ENCODE results near the gene SGO2.
"Not testable (repeated sequence)": the region's sequence is repeated elsewhere in the genome, so short reads cannot be mapped to it uniquely, and the experiment has no call there.

SGO2 gene

DNA sequence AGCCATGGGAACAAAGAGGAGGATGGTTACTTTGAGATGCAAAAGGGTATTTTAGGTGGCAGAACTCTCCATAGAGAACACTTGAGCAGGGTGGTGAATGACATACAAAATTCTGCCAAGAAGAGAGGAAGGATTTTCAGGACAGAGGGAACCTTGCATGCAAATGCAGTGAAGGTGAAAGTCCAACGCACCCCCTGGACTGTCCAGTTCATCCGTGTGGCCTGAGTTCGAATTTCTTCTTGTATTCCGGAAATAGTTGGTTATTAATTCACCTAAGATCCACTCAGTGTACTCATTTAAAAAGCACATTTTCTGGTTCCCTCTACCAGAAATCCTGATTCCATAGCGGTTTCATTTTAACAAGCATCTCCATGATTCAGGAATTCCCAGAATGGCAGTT lies 65.3 kb downstream of the SGO2 start:
- in situ Hi-C loops (cut with MboI; ENCODE audit: low sequenced_read_pairs), result no loop called here

DNA sequence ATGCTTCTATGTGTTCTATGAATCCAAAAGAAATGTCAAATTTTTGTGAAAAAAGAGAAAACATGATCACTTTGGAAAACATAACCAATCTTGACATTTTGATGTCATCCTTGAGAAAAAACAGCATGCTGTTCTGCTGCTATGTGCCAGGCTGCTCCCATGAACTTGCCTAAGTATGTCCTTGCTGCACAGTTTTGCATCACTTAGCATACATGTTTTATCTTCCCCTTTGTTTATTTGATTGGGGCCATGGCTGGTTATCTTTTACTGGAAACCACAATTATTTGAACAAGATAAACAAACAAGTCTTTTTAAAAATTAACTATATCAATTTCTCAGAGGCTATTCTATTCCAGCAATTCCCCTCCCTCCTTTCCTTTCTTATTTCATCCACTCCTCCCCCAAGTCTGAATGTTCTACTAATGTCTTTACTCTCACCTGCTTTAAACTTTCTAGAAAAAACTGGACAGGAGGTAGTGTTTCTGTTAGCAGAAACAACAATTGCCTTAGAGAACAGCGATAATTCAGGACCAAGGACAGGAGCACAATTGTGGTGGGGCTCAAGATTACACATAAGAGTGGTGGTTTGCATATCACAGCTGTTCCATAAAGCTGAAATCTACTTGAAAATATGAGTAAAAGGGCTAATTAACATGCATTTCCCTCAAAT lies 66.5 kb downstream of the SGO2 start:
- in situ Hi-C loops (cut with MboI; ENCODE audit: low sequenced_read_pairs), result no loop called here

DNA sequence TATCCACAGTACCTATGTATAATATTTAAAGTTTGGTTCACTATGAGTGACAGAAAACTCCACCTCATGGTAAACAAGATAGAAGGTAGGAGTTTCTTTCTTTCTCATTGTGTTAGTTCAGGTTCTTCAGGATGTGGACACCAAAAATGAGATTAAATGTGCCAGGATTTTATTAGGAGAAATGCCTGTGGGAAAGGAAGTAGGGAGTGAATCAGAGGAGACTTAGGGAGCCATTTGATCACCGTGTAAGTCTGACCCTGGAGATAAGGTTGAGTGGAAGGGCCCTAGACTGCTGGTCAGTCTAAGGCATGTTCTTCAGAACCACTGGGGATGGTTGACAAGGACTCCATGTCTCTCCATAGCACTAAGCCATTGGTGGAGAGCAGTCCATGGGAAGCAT lies 67.9 kb downstream of the SGO2 start:
- in situ Hi-C loops (cut with MboI; ENCODE audit: low sequenced_read_pairs), result no loop called here

DNA sequence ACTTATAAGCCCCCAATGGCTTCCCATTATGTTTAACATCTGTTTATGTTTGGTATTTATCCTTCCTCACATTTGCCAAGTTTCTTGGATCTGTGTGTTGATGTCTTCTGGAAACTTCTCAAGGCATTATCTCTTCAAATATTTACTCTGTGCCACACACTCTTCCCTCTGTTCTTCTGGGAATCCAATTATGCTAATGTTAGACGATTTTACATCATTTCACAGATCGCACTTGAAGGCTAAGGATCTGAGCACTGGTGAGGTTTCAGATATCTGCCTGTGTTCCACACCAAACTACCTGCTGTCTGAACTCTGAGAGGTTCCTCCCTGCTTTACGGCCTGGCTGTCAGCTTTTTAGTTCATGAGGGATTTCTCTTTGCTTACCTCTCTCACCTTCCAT lies 69.9 kb downstream of the SGO2 start:
- in situ Hi-C loops (cut with MboI; ENCODE audit: low sequenced_read_pairs), result no loop called here

DNA sequence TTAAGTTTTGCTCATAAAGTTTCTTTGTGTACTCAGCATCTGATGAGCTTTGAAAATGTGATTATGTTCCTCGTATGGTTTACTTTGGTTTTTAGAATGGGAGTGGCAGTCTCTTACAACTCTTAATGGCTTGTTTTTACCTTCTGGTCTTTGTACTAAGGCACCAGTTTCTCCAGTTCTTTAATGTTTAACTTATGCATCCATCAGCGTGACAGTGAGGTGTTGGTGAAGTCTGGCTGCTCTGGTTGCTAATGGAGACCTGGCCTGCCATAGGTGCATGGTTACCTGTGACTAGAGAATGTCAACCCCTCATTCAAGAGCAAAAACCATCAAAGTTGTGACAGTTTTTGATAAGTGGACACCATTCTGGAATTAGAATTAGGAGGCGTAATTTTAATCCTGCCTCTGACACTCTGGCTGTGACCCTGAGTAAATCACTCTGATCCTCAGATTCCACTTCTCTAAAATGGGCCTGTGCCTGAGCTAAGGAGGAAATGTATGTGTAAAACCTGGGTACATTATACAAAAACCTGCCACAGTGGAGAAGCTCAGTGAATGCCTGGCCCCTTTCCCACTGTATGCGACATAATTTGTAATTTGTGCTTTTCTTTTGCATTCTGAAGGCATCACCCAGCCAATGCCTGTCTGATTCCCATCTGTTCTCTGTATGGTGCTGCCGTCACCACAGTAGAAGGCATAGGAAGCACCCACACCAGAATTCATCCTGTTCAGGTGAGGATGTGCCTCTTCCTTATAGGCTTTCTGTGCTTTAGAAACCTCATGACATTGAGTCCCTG lies 71.0 kb downstream of the SGO2 start:
- in situ Hi-C loops (cut with MboI; ENCODE audit: low sequenced_read_pairs), result no loop called here

DNA sequence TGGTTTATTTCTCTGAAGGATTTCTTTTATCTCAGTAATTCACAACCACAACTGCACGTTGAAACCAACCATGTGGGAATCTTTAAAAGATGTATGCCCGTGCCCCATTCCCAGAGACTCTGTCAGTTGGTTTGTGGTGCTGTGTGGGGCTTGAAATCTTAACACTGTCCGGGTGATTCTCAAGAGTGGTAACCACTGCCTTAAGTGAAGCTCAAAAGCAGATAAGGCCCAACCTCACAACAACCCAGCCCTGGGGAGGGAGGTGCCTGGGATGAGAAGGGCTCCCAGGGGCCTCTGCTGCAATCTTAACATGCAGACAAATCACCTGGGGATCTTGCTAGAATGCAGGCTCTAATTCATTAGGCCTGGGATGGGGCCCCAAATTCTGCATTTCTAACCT lies 73.2 kb downstream of the SGO2 start:
- in situ Hi-C loops (cut with MboI; ENCODE audit: low sequenced_read_pairs), result no loop called here

DNA sequence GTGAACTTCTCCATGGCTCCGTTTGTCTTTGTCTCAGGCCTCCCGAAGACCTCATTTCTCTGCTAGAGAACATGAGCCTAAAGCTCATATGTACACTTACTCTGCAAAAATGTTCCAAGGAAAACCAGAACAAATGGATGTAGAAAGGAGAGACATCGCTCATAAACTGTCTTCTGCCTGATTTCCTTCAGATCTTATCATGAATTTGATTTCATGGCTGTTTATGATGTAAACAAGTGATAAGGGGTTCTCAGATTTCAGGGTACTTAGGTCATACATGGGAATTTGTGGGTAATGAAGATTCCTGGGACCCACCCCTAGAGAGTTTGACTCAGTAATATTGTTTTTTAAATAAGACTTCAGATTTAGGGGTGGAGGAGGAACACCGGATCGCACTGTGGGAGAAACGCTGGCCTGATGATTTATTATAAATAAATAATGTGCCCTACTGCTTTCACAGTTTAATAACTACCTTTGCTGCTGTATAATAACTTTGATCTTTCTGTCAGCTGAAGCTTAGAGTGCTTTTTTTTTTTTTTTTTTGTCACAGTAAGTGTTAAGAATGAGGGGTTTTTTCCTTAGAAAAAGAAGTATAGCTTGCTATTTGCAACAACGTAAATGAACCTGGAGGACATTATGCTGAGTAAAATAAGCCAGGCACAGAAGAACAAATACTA lies 74.7 kb downstream of the SGO2 start:
- in situ Hi-C loops (cut with MboI; ENCODE audit: low sequenced_read_pairs), result no loop called here

DNA sequence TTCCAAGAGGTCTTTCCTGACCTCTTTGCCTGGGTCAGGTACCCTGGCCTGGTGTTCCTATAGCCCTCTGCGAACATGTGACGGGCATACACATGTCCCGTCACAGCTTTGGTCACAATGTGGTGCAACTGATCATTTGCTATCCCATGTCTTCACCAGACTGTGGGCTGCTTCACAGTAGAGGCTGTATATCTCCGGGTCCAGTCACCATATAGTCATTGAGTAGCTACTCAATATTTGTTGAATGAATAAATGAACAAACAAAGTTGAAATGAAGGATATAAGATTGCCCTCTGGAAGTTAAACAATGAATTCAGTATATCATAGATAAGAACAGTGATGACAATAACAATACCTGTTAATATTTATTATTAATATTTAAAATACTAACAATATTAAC lies 76.6 kb downstream of the SGO2 start:
- in situ Hi-C loops (cut with MboI; ENCODE audit: low sequenced_read_pairs), result no loop called here

DNA sequence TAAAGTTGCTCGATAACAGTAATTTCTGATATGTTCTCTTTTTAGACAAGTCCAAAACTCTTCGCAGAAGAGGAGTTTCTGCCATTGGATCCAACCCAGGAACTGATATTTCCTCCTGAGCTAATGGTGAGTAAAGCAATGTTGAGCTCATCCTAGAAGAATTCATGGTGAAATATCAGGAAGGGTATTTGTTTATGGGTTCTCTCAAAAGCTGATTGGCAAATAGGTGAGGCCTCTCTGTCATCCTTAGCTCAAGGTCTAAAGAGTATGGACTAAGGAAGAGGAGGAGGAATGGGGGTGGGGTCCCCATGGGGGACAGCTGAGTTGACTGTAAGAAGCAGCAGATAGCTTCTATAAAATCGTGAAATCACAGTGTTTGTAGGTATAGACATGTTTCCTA lies 78.0 kb downstream of the SGO2 start:
- in situ Hi-C loops (cut with MboI; ENCODE audit: low sequenced_read_pairs), result no loop called here

DNA sequence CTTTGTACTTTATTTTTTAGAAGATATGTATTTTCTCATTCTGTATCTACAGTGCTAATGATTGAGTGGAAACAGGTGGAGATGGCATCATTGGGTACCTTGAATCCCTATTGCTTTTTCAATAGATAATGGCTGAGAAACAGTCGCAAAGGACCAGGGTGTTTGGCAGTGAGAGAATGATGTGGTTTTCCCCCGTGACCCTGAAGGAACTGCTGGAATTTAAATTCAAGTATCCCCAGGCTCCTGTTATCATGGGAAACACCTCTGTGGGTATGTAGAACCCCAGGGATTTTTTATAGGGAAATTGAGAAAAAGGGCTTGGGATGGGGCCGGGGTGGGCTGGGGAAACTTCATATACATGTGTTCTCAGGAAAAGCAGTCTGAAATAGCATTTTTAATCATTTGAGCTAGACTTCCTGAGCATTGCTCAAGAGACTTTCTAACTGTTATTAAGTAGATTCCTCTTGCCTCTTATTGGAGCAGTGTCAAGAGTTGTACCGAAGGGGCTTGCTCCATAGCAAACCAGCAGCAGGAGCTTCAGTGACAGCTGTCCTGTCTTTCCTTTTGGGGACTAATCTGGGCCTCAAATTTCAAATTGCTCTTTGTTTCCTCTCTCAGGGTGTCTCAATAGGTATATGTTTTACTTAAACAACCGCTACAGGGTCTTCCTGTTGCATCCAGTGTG lies 78.7 kb downstream of the SGO2 start:
- in situ Hi-C loops (cut with MboI; ENCODE audit: low sequenced_read_pairs), result no loop called here

DNA sequence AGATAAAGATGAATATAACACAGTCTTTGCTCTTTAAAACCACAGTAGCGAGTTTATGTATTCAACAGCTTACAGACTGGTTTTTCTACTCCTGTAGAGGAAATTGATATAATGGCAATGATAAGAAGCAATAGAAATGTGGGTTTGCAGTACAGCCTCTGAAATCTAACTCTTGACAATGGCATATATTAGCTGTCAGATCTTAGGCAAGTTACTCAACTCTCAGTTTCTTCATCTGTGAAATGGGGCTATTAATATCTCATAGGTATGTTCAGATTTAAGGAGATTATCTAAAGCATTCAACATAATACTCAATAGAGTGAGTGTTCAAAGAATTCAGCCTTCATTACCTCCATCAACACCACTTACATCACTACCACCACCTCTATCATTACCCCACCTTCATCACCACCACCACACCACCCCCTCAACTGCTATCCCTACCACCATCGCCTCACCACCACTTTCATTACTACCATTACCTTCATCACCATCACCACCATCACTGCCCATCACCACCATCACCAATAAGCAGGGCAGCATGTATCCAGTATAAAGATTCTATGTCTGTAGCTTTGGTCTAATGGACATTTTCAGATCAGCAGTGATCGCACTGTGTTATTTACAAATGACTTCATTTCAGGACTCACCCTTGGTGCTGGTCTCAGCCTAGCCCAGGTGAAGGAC lies 82.5 kb downstream of the SGO2 start:
- in situ Hi-C loops (cut with MboI; ENCODE audit: low sequenced_read_pairs), result no loop called here

DNA sequence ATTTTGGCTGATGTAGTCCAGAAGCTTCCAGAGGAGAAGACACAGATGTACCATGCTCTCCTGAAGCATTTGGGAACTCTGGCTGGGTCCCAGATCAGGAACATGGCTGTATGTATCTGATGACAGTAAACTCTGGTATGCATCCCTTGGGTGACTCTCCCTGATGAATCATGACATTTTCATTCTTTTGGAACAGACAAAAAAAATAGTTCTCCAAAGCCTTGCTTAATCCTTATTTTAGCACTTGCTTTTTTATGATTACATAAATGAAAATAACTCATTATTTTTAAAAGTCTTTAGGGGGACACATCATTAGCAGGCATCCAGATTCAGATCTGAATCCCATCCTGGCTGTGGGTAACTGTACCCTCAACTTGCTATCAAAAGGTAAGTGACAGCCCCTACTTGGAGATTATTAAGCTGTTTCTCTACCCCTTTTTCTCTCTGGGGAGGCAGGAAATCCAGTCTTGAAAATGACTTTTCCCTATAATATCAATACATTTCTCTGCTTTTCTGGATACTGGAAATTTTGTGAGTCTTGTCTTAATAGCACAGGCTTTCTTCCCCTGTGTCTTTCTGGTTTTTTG lies 83.1 kb downstream of the SGO2 start:
- in situ Hi-C loops (cut with MboI; ENCODE audit: low sequenced_read_pairs), result no loop called here

DNA sequence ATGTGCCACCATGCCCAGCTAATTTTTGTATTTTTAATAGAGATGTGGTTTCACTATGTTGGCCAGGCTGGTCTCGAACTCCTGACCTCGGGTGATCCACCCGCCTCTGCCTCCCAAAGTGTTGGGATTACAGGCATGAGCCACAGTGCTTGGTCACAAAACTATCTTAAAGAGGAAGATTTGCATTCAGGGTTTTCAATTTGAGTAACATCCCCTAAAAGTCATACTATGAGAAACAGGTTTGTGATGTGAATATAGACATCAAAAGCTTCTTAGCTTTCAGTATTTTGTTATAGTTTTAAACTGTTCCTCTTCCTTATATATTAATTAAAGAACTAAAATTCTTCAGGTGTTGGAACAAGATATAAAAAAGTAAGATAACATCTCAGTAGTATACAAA lies 84.2 kb downstream of the SGO2 start:
- in situ Hi-C loops (cut with MboI; ENCODE audit: low sequenced_read_pairs), result not testable (repeated sequence)

DNA sequence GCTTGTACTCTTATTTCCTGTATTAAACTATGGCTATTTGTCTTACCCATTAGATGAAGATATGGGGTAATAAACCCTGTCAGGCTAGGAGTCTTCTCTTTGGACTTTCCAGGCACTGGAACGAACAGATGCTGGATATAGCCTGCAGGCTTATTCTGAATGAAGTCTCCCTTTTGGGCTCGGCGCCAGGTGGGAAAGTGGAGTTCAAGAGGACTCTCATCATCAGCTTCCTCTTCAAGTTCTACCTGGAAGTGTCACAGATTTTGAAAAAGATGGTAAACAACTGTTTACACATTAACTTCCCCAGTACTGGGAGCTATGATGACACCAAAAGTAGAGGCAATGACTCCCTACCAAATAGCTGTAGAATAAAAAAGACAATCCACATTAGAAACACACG lies 87.7 kb downstream of the SGO2 start:
- in situ Hi-C loops (cut with MboI; ENCODE audit: low sequenced_read_pairs), result no loop called here

DNA sequence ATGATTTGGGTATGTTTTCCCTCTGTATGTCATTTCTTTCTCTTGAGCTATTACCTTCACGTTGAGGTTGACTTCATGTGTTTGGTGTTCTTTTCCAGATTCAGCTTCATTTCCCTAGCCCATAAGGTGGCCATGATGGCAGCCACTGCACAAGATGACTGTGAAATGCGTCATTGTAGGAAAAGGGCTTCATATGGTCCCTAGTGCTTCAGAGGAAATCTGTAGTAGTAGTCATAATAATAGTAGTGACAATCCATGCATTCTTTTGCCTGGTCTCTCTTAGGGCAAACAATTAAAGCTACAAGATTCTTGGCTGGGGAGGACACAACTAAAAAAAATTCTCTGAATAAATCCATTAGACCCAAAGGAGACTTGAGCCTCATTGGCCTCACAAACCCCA lies 88.2 kb downstream of the SGO2 start:
- in situ Hi-C loops (cut with MboI; ENCODE audit: low sequenced_read_pairs), result no loop called here

DNA sequence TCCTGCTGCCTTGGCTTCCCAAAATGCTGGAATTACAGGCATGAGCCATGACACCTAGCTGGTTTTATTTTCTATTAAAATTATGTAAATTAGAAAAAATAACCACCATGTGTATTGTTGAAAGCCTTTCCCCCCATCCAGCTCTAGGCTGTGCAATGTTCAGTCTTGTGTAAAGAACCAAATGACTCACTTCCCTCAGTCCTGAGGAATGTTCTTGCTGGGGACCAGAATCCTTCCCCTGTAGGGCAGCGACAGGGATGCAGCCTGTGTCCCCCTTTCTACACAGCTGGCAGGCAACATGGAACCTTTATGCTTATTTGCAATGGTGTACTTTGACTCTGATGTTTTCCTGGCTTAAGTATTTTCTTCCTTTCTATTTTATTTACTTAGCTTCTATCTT lies 89.2 kb downstream of the SGO2 start:
- in situ Hi-C loops (cut with MboI; ENCODE audit: low sequenced_read_pairs), result no loop called here

DNA sequence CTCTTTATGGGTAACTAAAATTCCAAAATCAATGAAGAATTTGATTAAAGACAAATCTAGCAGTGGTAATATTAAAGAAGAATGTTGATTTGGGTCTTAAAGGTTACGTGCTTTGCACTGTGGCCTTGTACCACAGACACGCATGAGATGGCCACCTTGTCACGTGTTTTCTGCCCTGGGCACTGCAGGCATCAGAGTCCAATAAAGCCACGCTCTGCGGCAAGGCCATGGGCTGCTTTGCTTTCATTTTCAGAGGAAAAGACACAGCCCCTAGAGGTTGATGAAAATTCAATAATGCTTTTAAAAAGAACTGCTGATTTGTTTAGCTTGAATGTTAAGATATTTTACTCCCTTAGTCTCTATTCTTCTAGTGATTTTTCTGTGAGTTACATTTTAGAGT lies 90.2 kb downstream of the SGO2 start:
- in situ Hi-C loops (cut with MboI; ENCODE audit: low sequenced_read_pairs), result no loop called here

DNA sequence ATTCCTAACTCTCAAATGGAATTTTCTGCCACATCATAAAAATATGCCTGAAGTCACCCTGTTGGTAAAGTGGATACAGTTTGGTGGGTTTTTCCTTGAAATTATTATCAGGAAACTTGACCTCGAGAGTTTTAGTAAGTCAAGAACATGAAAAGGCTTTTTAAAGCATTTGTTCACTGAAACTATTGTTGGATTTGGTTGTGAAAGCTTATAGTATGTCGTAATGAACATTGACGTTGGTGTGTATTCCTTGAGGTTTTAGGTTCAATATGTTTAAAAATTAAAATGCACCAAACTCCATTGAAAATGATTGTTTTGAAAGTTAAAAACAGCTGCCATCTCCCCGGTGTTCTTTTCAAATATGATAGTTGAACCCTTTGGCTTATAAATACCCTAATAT lies 90.6 kb downstream of the SGO2 start:
- in situ Hi-C loops (cut with MboI; ENCODE audit: low sequenced_read_pairs), result no loop called here

DNA sequence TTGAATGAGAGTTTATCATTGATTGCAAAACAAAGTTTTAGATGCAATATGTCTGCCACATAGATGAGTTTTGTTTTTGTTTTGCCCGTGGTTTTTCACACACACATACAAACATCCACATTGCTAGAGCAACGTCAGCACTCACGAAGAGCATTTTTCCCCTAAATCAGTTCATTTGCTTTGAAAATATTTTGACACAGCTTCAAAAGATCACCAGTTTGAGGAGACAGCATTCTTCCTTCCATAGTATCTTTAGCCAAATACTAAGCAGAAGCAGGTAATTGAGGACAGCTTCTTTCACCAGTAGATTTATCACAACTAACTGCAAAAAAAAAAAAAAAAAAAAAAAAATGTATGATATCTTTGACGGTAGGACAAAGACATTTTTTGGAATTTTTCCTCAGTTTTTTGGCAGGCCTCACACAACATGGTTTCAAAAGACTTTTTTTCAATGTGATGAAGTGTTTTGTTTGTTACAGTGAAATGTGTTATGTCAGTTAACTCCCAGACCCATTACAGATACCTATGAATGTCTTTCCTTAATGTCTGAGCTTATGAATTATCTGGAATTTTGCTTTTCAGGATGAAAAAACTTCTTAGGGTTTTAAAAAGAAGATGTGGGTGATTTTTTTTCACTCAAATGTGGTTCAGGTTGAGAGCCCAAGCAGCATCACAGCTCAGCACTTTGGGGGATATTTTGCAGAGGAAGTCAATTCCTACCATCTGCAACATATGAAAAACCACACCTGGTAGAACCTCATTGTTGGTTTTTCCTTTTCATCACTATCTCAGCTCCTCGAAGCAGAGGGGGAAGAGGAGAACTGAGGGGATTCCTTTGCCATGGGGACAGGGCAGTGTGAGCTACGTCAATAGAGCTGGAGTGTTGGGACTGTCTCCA lies 91.4 kb downstream of the SGO2 start:
- in situ Hi-C loops (cut with MboI; ENCODE audit: low sequenced_read_pairs), result no loop called here

DNA sequence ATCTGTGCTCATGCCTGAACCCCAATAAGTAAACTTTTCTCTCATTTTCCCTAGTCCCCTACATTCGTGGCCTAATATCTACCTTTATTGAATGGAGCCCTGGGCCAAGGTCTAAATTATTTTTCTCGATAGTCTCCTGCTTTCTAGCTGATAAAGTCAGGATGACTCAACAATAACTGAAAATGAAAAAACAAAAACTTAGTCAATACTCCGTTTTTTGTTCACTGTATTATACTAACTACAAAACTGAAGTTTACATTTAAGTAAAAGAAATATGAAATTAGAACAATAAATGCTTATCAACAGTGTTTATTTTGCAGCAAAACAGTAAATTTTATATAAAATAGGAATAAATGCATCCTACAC lies 92.0 kb downstream of the SGO2 start:
- in situ Hi-C loops (cut with MboI; ENCODE audit: low sequenced_read_pairs), result no loop called here

Data from HL-60/S4 treated with phorbol 12-myristate 13-acetate at 8.2 ng/mL for 4 days and 3 days (cell line).